ENCODE measurements around the gene SLC4A2.
A peak's percentile ranks its signal among the peaks of the same experiment; 100 is the strongest.
"Not testable (repeated sequence)": the region's sequence is repeated elsewhere in the genome, so short reads cannot be mapped to it uniquely, and the experiment has no call there.

SLC4A2 gene

DNA sequence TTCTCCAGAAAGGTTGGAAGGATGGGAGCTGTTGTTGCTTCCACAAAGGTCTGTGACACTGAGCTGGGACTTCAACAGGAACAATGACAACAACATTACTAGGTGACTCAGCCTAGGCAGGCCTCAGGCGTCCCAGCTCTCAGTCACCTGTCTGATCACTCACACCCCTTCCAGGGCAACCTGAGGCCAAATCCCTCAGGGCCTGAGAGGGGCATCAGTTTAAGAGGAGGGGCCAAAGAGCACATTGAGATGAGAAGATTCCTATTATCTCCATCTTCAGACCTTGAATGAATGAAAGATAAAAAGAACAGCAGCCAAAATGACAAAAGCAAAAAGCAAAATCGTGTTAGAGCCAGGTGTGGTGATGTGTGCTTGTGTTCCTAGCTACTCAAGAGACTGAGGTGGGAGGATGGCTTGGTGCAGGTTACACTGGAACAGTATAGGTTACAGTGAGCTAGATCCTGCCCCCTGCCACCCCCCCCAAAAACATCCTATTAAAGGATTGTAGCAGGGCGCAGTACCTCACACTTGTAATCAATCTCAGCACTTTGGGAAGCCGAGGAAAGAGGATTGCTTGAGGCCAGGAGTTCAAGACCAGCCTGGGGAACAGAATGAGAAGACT lies 34.8 kb upstream of the SLC4A2 start, which contains the start of gene ATG9B:
TSS of gene ATG9B (minus strand) at position 60 of the 622 bp plus-strand sequence. CDS start 71 bp downstream, outside the sequence.
- no peak for DNase-seq (ENCODE audit: low read depth, low spot score)

DNA sequence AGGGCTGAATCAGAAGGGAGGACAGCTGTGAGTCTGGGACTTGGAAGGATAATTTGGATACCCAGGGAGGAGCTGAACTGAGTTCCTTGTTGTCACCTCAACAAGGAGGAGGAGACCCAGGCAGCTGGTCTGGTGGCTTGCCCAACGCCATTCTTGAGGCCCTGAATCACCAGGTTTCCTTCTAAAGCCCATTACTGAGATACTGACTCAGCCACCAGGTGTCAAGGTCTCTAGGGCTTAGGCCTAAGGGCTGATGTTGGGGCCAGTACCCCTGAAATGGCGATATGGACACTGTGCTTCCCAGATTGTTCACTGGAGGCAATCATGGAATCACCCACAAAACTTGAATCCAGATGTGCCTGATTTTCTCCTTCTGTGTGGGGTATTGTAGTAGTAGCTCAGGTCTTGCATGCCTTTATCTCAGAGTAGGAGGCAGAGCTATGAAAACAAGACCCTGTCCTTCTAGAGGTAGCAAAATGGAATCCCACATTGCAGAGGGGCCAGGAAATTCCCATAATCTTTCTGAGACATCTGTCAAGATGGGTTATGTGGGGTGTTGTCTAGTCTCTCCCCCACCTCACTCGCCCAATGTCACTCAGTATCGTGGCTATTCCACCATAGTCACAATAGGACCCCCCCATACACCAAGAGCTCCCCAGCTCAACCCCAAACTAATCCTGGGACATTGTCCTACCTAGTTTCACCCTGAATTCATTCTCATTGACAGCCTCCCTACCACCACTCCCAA lies 33.3 kb upstream of the SLC4A2 start:
- DNase-seq (ENCODE audit: low read depth, low spot score) = no peak

DNA sequence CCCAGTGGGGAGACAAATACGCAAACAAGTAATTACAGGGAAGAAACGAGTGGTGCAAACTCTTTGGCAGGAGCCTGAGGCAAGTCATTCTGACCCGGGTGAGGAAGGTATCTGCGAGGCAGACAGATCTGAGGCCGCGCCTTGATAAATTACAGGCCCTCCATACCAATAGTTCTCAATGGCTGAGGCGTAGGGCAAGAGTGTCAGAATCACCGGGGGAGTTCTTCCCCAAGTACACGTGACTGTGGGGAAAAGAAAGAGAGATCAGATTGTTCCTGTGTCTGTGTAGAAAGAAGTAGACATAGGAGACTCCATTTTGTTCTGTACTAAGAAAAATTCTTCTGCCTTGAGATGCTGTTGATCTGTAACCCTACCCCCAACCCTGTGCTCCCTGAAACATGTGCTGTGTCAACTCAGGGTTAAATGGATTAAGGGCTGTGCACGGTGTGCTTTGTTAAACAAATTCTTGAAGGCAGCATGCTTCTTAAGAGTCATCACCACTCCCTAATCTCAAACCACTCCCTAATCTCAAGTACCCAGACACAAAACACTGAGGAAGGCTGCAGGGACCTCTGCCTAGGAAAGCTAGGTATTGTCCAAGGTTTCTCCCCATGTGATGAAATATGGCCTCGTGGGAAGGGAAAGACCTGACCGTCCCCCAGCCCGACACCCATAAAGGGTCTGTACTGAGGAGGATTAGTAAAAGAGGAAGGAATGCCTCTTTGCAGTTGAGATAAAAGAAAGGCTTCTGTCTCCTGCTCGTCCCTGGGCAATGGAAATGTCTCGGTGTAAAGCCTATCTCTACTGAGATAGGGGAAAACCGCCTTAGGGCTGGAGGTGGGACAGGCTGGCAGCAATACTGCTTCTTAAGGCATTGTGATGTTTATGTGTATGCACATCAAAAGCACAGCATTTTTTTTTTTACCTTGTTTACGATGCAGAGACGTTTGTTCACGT lies 32.3 kb upstream of the SLC4A2 start:
- DNase-seq (ENCODE audit: low read depth, low spot score) = not testable (repeated sequence)

DNA sequence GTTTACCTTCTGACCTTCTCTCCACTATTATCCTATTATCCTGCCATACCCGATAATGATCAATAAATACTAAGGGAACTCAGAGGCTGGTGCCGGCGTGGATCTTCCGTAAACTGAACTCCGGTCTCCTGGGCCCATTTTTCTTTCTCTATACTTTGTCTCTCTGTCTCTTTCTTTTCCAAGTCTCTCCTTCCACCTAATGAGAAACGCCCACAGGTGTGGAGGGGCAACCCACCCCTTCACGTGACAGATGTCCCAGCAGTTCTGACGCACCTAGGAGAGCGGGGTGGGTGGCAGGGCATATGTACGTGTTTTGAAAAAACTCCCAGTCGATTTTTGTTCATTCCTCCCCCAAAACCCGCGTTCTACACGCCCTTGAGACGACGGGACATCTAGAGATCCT lies 31.7 kb upstream of the SLC4A2 start:
- DNase-seq (ENCODE audit: low read depth, low spot score) = not testable (repeated sequence)

DNA sequence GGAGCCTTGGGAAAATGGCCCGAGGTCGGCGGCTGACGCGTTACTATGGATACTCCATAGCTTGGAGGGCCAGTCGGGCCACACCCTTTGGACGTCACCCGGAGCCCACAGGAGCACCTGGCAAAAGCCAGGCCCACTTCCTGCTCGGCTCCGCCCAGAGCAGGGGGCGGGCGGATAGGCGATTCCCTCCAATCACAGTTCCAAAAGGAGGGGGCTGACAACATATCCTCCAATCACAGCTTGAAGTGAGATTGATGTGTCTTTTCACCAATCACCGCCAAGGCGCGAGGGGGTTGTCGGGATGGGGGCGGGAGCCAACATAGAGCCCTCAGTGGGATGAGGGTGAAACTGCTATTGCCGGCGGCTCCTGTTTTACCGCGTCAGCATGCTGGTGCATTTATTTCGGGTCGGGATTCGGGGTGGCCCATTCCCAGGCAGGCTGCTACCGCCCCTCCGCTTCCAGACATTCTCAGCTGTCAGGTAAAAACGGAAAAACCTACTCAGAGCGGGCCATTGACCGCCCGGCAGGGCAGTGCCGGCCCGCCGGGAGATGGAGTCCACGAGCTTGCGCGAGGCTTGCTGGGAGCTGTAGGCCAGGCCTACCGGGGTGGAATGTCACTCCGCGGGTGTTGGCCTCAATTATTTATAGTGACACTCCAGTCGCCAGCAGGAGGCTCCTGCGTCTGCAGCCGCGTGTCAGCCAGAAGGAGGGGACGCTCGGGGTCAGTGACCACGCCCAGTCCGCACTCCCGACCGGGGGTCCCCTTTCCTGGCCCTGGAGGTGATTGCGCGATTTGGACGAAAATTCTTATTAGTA lies 31.1 kb upstream of the SLC4A2 start, which contains the start of gene ABCB8:
TSS of gene ABCB8 (plus strand) at position 320 of the 817 bp plus-strand sequence. CDS start at position 386, 66 bp downstream.
- peak; percentile 94 for DNase-seq (ENCODE audit: low read depth, low spot score)

DNA sequence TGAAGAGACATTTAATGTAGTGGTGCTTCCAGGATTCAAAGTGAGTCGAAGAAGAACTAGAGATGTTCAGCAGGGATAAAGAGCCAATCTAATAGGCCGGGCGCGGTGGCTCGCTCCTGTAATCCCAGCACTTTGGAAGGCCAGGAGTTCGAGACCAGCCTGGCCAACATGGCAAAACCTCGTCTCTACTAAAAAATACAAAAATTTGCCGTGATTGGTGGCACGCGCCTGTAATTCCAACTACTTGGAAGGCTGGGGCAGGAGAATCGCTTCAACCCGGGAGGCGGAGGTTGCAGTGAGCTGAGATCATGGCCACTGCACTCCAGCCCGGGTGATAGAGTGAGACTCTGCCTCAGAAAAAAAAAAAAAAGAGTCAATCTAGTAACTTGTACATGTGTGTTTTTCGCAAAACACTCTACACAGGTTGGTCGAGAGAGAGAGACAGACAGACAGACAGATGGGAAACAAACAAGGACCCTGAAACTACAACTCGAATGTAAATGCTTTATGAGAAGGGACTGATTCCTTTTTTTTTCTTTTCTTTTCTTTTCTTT lies 30.4 kb upstream of the SLC4A2 start:
- no peak for DNase-seq (ENCODE audit: low read depth, low spot score)

DNA sequence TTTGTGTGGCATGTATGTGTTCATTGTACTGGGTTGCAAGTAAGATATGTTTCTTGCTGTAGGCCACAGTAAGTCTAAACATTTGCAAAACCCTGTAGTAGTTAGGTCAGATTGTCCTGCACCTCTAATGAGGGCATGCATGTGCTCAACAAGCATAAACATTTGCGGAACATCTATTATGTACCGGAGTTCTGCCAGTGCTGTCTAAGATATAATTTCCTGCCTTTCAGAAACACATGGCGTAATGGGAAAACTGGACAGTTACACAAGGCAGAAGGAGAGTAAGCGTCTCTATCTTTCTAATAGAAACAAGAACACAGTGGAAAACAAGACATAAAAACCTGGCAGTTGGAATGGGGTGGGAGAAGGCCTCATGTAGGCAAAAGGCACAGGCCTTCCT lies 28.4 kb upstream of the SLC4A2 start:
- DNase-seq (ENCODE audit: low read depth, low spot score) = no peak

DNA sequence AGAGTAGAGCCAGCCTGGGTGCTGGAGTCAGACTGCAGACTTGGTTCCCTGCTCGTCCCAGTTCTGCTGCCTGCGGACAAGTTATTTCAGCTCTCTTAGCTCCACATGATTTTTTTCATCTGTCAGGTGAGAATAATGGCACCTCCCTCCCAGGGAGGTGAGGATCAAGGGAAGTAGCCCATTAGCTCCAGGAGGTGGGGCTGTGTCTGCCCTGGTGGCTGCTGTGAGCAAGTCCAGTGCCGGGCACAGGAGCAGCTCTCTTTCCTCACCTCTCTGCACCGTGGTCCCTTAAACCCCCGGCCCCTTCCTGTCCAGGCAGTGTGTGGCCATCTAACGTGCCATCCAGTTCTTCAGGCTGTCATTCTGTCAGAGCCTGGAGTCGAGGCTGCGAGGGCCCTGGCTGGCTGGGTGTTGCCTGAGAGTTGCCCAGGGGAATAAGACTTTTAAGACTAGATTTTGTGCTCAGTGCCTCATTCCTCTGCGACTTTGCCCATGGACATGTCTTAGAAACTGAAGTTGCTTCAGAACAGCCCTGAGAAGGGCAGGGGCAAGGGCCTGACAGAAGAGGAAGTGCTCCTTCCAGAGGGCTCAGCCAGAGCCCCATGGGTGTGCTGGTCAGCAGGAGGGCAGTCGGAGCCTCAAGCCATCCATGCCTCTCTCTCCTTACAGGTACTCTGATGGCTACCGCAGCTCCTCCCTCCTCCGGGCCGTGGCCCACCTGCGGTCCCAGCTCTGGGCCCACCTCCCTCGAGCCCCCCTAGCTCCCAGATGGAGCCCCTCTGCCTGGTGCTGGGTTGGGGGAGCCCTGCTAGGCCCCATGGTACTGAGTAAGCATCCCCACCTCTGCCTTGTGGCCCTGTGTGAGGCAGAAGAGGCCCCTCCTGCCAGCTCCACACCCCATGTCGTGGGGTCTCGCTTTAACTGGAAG lies 26.2 kb upstream of the SLC4A2 start:
- DNase-seq (ENCODE audit: low read depth, low spot score) = no peak

DNA sequence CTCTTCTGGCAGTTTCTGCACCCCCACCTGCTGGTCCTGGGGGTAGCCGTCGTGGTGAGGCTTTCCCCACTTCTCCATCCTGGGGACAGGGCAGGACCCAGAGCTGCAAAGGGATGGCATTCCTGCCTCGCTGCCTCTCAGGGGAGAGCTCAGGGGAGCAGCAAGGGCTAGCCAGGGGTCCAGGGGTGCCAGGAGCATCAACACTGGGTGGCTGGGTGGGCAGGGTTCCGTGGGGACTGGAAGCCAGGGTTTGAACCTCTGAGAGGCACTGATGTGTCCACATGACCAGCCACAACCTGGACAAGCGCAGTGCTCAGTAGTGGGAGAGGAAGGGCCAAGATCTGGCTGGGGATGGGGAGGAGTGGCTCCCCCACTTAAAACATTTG lies 25.5 kb upstream of the SLC4A2 start:
- no peak for DNase-seq (ENCODE audit: low read depth, low spot score)

DNA sequence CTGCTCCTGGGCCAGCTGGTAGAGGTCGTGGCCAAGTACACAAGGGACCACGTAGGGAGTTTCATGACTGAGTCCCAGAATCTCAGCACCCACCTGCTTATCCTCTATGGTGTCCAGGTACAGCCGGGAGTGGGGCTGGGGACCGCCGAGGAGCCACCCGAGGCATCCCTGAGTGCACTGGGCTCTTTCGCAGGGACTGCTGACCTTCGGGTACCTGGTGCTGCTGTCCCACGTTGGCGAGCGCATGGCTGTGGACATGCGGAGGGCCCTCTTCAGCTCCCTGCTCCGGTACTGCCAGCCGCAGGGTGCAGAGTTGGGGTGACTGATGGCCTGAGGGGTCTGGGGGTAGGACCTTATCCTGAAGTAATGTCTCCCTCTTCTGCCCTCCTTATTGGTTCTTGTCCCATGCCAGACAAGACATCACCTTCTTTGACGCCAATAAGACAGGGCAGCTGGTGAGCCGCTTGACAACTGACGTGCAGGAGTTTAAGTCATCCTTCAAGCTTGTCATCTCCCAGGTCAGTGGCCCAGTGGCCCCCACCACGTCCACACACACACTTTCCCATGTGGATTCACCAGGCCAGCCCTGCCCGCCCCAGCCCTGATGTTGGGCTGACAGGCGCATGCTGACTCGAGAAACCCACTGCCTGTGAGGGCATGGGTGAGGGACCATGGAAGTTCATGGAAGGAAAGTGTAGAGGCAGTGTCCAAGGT lies 24.9 kb upstream of the SLC4A2 start:
- no peak for DNase-seq (ENCODE audit: low read depth, low spot score)

DNA sequence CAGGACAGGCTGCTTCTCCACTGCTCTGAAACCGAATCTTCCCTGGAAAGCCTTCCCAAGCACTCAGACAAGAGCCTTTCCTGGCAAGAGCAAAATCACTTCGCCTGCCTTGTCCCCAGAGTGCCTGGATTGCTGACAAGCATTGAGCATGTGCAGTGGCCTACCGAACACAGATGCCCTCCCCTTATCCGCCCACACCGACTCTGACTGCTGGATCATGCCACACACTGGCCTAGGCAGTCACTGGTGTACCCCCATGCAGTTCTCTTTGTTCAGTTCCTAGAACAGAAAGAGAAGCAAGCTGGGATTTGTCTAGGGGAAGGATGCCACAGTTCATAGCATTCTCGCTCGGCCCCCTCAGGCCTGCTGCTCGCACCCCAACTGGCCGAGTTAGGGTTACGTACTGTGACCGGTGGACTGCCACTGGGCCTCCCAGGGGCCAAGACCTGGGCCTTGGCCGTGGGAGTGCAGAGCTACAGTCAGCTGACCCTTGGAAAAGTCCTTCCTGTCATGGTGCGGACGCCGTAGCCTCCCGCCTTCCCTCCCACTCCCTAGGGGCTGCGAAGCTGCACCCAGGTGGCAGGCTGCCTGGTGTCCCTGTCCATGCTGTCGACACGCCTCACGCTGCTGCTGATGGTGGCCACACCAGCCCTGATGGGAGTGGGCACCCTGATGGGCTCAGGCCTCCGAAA lies 24.2 kb upstream of the SLC4A2 start:
- DNase-seq (ENCODE audit: low read depth, low spot score) = no peak

DNA sequence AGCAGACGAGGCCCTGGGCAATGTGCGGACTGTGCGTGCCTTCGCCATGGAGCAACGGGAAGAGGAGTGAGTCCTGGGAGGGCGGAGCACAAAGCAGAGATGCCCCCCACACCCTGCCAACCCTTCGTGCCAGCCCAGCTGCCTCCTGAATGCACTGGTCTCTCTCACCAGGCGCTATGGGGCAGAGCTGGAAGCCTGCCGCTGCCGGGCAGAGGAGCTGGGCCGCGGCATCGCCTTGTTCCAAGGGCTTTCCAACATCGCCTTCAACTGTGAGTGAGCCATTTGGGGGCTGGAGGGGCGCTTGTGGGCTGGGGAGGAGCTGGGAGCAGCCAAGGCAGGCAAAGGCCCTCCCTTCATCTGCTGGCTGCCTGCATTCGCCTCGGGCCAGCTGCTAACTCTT lies 23.5 kb upstream of the SLC4A2 start:
- no peak for DNase-seq (ENCODE audit: low read depth, low spot score)

DNA sequence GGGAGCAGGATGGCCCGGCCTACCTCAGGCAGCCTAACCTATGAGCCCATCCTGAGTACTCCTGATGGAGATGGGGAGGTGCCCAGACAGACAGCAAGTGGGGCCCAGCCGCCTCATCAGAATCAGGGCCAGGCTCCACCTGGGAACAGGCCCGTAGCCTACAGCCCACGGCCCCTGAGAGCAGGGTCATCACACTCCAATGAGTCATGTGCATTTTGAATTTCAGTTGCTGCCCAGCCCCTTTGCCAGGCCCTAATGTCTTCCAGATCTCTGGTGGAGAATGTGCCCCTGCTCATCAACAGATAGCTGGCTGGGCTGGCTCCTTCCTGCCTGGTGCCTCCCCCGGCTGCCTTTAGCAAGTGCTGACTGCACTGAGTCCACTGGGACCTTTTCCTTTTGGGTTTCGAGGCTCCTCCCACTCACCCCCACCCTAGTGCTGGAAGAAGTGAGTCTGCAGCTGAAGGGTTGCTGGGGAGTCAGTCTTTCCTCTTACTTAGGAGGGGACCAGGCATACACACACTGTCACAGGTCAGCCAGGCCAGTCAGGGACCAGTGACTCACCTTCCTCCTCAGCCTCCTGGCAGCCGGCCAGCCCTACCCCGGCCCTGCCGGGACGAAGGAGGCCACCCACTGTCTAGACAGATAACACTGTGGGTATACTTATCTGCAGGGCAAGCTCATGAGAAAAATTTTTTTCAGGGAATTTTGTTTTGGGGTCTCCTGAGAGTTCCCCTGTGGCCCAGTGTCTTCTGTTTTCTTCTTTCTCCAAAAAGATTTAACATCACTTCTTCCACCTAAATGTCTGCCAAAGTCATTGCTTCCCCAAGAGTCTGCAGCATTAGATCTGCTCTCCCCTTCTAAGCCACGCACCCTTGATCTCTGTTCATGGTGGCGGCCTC lies 20.2 kb upstream of the SLC4A2 start:
- DNase-seq (ENCODE audit: low read depth, low spot score) = no peak

DNA sequence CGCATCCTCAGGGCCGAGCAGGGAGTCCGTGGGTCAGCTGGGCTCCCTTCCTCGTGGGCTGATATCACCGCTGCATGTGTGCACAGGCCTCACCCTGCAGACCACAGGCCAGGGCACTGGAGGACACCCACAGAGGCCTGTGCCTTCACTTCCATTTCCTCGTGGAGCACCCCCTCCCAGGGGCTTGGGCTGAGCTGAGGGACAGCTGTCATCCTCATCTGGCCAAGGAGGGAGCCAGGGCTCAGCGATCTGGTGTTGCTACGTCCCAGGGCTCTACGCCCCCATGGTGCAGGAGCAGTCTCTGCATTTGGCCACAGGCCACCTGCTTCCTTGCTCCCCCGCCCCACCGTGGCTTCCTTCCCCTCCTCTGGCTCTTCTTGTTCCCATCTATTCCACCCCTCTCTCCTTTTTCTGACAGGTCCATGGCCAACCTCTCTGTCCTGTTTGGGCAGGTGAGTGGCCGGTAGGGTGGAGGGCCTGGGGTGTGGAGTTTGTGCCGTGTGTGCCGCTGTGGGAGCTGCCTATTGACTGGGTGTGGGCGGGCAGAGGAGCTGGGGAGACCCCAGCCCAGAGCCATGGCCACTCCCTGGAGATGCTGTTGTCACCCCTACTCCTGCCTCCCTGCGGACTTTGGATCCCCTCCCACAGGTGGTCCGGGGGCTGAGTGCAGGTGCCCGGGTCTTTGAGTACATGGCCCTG lies 19.4 kb upstream of the SLC4A2 start:
- no peak for DNase-seq (ENCODE audit: low read depth, low spot score)

DNA sequence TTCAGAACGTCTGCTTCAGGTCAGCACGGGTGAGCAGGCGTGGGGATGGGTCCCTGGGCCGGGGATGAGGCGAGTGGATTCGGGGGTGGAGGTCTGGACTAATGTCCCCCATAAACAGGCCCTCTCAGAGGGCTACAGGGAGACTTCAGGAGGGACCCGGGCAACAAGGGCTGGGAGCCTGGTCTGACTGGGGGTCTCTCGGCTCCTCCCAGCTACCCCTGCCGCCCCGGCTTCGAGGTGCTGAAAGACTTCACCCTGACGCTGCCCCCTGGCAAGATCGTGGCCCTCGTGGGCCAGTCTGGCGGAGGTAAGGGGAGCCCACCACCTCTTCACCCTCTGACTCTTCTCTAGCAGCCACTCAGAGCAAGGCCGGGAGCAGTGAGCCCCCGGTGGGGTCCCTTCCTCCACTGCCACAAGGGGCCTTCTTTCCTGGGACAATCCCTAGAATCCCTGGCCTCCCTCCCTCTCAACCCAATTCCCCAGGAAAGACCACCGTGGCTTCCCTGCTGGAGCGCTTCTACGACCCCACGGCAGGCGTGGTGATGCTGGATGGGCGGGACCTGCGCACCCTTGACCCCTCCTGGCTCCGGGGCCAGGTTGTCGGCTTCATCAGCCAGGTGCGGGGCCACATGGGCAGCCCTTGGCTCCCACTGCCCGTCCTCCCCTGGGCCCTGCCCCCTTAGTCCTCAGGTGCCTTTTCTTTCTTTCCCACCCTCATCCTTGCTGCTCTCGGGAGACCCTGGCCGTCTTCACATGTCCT lies 18.6 kb upstream of the SLC4A2 start:
- DNase-seq (ENCODE audit: low read depth, low spot score) = no peak

DNA sequence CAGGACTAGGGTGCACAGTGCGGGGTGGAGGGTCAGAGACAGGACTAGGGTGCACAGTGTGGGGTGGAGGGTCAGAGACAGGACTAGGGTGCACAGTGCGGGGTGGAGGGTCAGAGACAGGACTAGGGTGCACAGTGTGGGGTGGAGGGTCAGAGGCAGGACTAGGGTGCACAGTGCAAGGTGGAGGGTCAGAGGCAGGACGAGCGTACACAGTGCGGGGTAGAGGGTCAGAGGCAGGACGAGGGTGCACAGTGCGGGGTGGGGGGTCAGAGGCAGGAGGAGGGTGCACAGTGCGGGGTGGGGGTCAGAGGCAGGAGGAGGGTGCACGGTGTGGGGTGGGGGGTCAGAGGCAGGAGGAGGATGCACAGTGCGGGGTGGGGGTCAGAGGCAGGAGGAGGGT lies 15.9 kb upstream of the SLC4A2 start:
- not testable (repeated sequence) for DNase-seq (ENCODE audit: low read depth, low spot score)

All from iPS DF 19.7 (cell line).